ENCODE data around the gene DNAH6.

Gene DNAH6

DNA sequence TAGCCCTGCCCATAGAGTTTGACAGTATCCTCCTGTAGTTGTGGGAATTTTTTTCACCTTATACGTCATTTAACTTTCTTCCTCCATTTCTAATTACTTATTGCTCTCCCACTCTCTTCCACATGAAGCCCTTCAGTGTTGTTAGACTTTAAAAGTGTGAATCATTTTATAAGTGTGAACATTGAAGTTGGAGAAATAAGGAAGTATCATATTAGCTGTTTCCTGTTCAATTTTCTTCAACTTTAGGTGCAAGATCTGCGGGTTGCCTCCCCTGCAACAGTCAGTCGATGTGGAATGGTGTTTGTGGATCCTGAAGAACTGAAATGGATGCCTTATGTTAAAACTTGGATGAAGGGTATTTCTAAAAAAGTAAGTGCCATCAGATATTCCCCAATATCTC is 138.1 kb downstream of the DNAH6 start:
- Histone ChIP-seq H3K9me3 (ENCODE audit: low read length) (no peaks in the 10 kb centered on the region), H3K4me3 (ENCODE audit: low read depth, low read length, poor library complexity, severe bottlenecking) (no peak overlapping the region), H3K79me2 (ENCODE audit: insufficient read depth, low read length) (no peaks in the 10 kb centered on the region), H3K27ac (ENCODE audit: low read depth, low read length, poor library complexity, severe bottlenecking) (no peak overlapping the region), H4K20me1 (ENCODE audit: insufficient read depth, low read length) (no peaks in the 10 kb centered on the region), H3K27me3 (ENCODE audit: insufficient read depth, low read length) (no peaks in the 10 kb centered on the region), H3K9me2 (ENCODE audit: low read depth, low read length) (no peaks in the 10 kb centered on the region), H3K4me2 (ENCODE audit: low read length) (no peak overlapping the region), H3K4me1 (ENCODE audit: insufficient read depth, low read length, severe bottlenecking) (no peaks in the 10 kb centered on the region), H3K9ac (ENCODE audit: low read length) (no peak overlapping the region), H3F3A (ENCODE audit: insufficient read depth, low read length) (no peaks in the 10 kb centered on the region), H2AFZ (ENCODE audit: low read length) (no peak overlapping the region), H3K36me3 (ENCODE audit: insufficient read depth, low read length) (no peaks in the 10 kb centered on the region)
- no peak for TF ChIP-seq CTCF (IDR thresholded peaks at IDR 0.05; ENCODE audit: low read length)
- TF ChIP-seq EZH2 (IDR thresholded peaks at IDR 0.05; ENCODE audit: borderline replicate concordance, low read length), result no peak

GRCh38 chr2:84669122-84669521 is 152.8 kb downstream of the DNAH6 start:
- Histone ChIP-seq H3K9me2 (ENCODE audit: low read depth, low read length) (no peaks in the 10 kb centered on the region), H4K20me1 (ENCODE audit: insufficient read depth, low read length) (no peaks in the 10 kb centered on the region), H3K9ac (ENCODE audit: low read length) (no peak overlapping the region), H3K4me1 (ENCODE audit: insufficient read depth, low read length, severe bottlenecking) (no peaks in the 10 kb centered on the region), H3F3A (ENCODE audit: insufficient read depth, low read length) (no peaks in the 10 kb centered on the region), H2AFZ (ENCODE audit: low read length) (no peak overlapping the region), H3K27ac (ENCODE audit: low read depth, low read length, poor library complexity, severe bottlenecking) (no peak overlapping the region), H3K27me3 (ENCODE audit: insufficient read depth, low read length) (0 out of 2 replicates have a peak, but pooled peaks cover 7% of the 10 kb centered on the region), H3K79me2 (ENCODE audit: insufficient read depth, low read length) (no peaks in the 10 kb centered on the region), H3K9me3 (ENCODE audit: low read length) (no peaks in the 10 kb centered on the region), H3K36me3 (ENCODE audit: insufficient read depth, low read length) (no peaks in the 10 kb centered on the region), H3K4me2 (ENCODE audit: low read length) (no peak overlapping the region), H3K4me3 (ENCODE audit: low read depth, low read length, poor library complexity, severe bottlenecking) (no peak overlapping the region)
- TF ChIP-seq EZH2 (IDR thresholded peaks at IDR 0.05; ENCODE audit: borderline replicate concordance, low read length) (no peak), CTCF (IDR thresholded peaks at IDR 0.05; ENCODE audit: low read length) (no peak)

DNA sequence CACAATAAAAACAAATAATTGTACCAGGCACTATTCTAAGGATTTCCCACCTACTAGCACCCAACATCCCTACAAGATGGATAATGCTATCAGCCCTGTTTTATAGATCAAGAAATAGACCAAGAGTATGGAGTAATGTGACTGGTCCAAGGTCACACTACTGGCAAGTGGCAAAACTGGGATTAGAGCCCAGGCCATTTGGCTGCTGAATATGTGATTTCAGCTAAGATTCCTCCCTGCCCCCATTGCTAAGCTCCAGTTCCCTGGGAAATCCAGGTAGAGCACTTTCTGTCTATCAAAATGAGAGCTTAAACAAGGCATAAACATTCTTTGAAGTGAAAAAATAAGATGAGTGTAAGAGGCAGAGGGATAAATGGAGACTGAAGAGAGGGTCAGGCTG is 157.8 kb downstream of the DNAH6 start:
- Histone ChIP-seq H3K4me3 (ENCODE audit: low read depth, low read length, poor library complexity, severe bottlenecking) (no peak overlapping the region), H3K9me2 (ENCODE audit: low read depth, low read length) (no peaks in the 10 kb centered on the region), H3K4me2 (ENCODE audit: low read length) (no peak overlapping the region), H3K36me3 (ENCODE audit: insufficient read depth, low read length) (no peaks in the 10 kb centered on the region), H4K20me1 (ENCODE audit: insufficient read depth, low read length) (no peaks in the 10 kb centered on the region), H2AFZ (ENCODE audit: low read length) (no peak overlapping the region), H3K79me2 (ENCODE audit: insufficient read depth, low read length) (no peaks in the 10 kb centered on the region), H3K27ac (ENCODE audit: low read depth, low read length, poor library complexity, severe bottlenecking) (no peak overlapping the region), H3K9me3 (ENCODE audit: low read length) (no peaks in the 10 kb centered on the region), H3F3A (ENCODE audit: insufficient read depth, low read length) (no peaks in the 10 kb centered on the region), H3K27me3 (ENCODE audit: insufficient read depth, low read length) (0 out of 2 replicates have a peak, but pooled peaks cover 7% of the 10 kb centered on the region), H3K9ac (ENCODE audit: low read length) (no peak overlapping the region), H3K4me1 (ENCODE audit: insufficient read depth, low read length, severe bottlenecking) (no peaks in the 10 kb centered on the region)
- TF ChIP-seq EZH2 (IDR thresholded peaks at IDR 0.05; ENCODE audit: borderline replicate concordance, low read length) (no peak), CTCF (IDR thresholded peaks at IDR 0.05; ENCODE audit: low read length) (no peak)
